ENCODE data around the gene CHD5. TPM values are rescaled to one million over a fixed set of nuclear protein-coding genes. Genes with fewer than 3 reads are reported as not detected.

Gene CHD5
- total RNA-seq, 1 donor from 2014 or later, result 1.1 TPM

- no peak for DNase-seq
Measured at GRCh38 chr1:6130596-6130995, 49.5 kb downstream of the CHD5 start.

- no peak for DNase-seq
Measured at GRCh38 chr1:6130036-6130435, 50.1 kb downstream of the CHD5 start.

- no peak for DNase-seq
Measured at GRCh38 chr1:6129313-6129712, 50.8 kb downstream of the CHD5 start.

GRCh38 chr1:6128276-6129081, 51.6 kb downstream of the CHD5 start:
- DNase-seq, result no peak

GRCh38 chr1:6127587-6128163, 52.4 kb downstream of the CHD5 start:
- DNase-seq, result peak; percentile 78

GRCh38 chr1:6126521-6127067, 53.5 kb downstream of the CHD5 start:
- DNase-seq, result no peak

GRCh38 chr1:6126028-6126427, 54.1 kb downstream of the CHD5 start:
- no peak for DNase-seq

- no peak for DNase-seq
Measured at GRCh38 chr1:6125366-6125765, 54.8 kb downstream of the CHD5 start.

GRCh38 chr1:6124746-6125365, 55.3 kb downstream of the CHD5 start:
- DNase-seq, result no peak

- no peak for DNase-seq
Measured at GRCh38 chr1:6124341-6124740, 55.8 kb downstream of the CHD5 start.

GRCh38 chr1:6123816-6124215, 56.3 kb downstream of the CHD5 start:
- no peak for DNase-seq

GRCh38 chr1:6123083-6123482, 57.0 kb downstream of the CHD5 start:
- DNase-seq, result no peak

GRCh38 chr1:6121651-6122370, 58.3 kb downstream of the CHD5 start:
- no peak for DNase-seq

GRCh38 chr1:6121021-6121421, 59.1 kb downstream of the CHD5 start:
- no peak for DNase-seq

- no peak for DNase-seq
Measured at GRCh38 chr1:6118415-6118814, 61.7 kb downstream of the CHD5 start.

- no peak for DNase-seq
Measured at GRCh38 chr1:6117624-6118023, 62.5 kb downstream of the CHD5 start.

- DNase-seq, result no peak
Measured at GRCh38 chr1:6117064-6117463, 63.1 kb downstream of the CHD5 start.

- DNase-seq, result no peak
Measured at GRCh38 chr1:6116137-6116536, 64.0 kb downstream of the CHD5 start.

GRCh38 chr1:6113745-6114144, 66.4 kb downstream of the CHD5 start:
- no peak for DNase-seq

GRCh38 chr1:6113116-6113515, 67.0 kb downstream of the CHD5 start:
- DNase-seq, result no peak

GRCh38 chr1:6112690-6113005, 67.5 kb downstream of the CHD5 start:
- no peak for DNase-seq

- DNase-seq, result no peak
Measured at GRCh38 chr1:6111991-6112689, 68.0 kb downstream of the CHD5 start.

All from tongue (tissue), 2 donors.